Stomach (tissue), 4 donors: ENCODE results near the gene RPAP2.

Experiments
- POLR2AphosphoS5 ChIP-seq, 3 donors: sonication (generic); formaldehyde crosslinking; IDR thresholded peaks; one replicate each; pipeline ENCODE4 v1.6.1; 2016; ENCODE audit warnings: antibody characterized with exemption in 3 of 3
- TF ChIP-seq, protein P1 (sequence below), 7 experiments: fragments of 450-650 bp in 4 of 7; fragments of 200-600 bp in 3 of 7; sonication (generic) in 3 of 7; IDR thresholded peaks; one replicate each; pipeline ENCODE4 v1.5.1; 2016 to 2019; ENCODE audit warnings: antibody characterized with exemption in 7 of 7, control low read depth in 2 of 7, mild to moderate bottlenecking in 1 of 7

GRCh38 chr1:92443893-92444292 lies 145.0 kb downstream of the RPAP2 start:
- TF ChIP-seq, protein P1, sequence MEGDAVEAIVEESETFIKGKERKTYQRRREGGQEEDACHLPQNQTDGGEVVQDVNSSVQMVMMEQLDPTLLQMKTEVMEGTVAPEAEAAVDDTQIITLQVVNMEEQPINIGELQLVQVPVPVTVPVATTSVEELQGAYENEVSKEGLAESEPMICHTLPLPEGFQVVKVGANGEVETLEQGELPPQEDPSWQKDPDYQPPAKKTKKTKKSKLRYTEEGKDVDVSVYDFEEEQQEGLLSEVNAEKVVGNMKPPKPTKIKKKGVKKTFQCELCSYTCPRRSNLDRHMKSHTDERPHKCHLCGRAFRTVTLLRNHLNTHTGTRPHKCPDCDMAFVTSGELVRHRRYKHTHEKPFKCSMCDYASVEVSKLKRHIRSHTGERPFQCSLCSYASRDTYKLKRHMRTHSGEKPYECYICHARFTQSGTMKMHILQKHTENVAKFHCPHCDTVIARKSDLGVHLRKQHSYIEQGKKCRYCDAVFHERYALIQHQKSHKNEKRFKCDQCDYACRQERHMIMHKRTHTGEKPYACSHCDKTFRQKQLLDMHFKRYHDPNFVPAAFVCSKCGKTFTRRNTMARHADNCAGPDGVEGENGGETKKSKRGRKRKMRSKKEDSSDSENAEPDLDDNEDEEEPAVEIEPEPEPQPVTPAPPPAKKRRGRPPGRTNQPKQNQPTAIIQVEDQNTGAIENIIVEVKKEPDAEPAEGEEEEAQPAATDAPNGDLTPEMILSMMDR (IDR thresholded peaks at IDR 0.05): no peak
- TF ChIP-seq POLR2AphosphoS5 (IDR thresholded peaks at IDR 0.05): no peak
